HG03159 (cell line): ENCODE data around the gene KATNB1.
"Not testable (repeated sequence)": the region's sequence is repeated elsewhere in the genome, so short reads cannot be mapped to it uniquely, and the experiment has no call there.

Experiments used
- ATAC-seq: cut with Tn5 transposase; IDR thresholded peaks from one replicate; pipeline ENCODE4 v1.9.1; 2021; ENCODE audit warnings: mild to moderate bottlenecking, moderate library complexity; ENCODE audit not compliant: unreplicated experiment

Gene KATNB1

GRCh38 chr16:57741660-57742191, 6.2 kb downstream of the KATNB1 start:
- no peak for ATAC-seq

DNA sequence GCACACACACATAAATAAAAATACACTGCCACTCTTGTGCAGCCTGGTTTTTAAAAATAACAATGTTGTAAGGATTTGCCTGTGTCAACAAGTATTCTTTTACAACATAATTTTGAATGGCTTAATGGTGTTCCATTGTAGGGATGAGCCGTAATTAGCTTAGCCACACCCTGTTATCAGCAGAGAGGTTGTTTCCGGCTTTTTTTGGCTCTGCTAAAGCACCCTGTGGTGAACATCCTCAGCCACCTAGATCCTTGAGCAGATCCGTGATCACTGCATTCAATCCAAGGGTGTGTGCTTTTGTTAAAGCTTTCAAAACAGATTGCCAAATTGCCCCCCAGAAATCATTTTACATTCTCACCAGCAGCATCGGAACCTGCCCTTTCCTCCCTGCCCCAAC, 7.0 kb downstream of the KATNB1 start:
- ATAC-seq: no peak

DNA sequence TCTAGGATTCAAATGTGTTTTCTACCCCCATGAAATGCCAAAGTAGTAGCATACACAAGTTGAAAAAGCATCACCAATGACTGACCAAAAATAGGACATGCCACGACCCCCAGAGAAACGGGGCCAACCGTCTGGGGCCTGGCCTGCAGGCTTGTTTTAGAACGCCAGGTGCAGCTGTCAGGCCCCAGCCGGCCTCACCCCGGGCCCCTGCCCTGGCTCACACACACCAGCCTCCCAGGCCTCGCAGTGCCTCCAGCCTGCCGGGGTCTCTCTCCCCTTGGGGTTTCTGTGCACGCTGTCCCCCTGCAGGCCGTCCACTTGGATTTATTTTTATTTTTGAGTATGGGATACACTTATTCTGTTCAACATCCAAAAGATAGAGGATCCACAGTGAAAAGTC, 7.9 kb downstream of the KATNB1 start:
- ATAC-seq: no peak

DNA sequence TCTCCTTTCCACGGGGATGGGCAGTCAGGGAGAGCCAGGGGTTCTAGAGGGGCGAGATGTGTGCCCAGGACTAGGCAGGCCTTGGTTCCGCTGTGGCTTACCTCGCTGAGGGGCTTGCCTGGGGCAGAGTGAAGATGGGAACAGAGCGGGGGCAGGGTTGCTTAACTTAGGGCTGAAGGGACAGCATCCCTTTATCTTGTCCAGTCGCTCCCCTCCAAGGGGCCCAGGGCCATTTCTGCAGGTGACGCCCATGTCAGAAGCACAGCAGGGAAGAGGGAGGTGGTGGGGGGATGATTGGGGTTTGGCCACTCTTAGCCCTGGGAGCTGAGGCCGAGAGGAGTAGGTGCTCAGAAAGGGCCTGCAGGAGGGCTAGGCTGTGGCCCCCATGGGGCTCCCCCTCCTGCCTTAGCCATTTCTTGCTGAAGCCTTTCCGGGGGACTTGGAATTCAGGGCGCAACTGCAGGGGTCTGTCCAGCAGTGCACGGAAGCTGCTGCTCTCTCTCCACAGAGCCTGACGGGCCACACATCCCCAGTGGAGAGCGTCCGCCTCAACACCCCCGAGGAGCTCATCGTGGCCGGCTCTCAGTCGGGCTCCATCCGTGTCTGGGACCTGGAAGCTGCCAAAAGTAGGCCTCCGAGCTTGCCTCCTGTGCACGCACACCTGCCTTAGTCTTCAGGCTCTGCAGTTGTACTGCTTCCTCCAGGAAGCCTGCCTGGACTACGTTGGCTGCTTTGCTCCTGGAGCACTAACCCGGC, 8.5 kb downstream of the KATNB1 start:
- ATAC-seq: no peak

- ATAC-seq: no peak
Observed at GRCh38 chr16:57744642-57744903, 9.0 kb downstream of the KATNB1 start.

DNA sequence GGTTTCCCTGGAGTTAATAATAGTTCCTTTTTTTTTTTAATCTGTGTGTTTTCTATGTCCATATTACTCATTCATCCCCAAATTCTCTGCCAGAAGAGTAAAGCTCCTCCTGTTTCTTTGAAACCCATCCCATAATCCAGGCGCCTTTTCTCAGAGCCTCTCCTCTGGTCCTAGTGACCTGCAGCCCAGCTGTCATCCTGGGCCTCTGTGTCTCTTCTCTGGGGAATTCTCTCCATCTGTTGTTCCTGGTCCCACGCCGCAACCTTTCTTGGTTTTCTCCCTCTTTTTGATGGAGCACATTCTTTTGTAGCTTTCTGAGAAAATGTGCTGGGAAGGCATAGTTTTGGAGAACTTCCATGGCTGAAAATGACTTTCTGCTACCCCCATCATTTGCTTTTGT, 10.2 kb downstream of the KATNB1 start:
- no peak for ATAC-seq

- not testable (repeated sequence) for ATAC-seq
Observed at GRCh38 chr16:57746316-57746715, 10.7 kb downstream of the KATNB1 start.

DNA sequence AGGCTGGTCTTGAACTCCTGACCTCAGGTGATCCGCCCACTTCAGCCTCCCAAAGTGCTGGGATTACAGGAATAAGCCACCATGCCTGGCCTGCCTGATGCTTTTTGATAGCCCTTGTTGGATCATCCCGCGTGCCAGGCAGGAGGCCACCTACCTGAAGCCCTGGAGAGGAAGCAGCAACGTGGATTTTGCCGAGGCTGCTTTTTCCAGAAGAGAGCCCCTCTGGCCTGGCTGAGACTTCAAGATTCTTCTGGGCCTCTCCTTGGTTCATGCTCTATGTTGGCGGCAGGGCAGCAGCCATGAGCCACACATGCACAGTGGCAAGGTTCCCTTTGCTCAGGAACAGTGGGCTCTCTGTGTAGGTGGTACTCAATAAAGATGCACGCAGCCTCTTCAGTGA, 11.5 kb downstream of the KATNB1 start:
- ATAC-seq: no peak

DNA sequence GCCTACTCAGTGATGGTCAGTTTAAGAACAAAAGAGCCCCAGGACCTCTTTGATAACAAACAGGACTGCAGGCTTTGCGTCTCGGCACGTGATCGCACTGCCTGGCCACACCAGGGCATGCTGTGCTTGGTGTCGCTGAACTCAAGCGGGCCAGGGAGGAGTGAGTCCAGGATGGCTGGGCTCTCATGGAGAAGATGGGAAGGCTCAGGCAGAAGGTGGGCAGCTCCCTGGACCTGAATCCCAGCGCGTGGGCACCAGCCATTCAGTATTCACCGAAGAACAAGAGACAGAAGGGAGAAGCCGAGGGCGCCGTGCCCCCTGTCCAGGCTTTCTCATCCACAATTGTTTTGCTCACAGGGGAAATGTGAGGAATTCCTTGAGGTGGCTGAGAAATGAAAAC, 11.9 kb downstream of the KATNB1 start:
- ATAC-seq: no peak

DNA sequence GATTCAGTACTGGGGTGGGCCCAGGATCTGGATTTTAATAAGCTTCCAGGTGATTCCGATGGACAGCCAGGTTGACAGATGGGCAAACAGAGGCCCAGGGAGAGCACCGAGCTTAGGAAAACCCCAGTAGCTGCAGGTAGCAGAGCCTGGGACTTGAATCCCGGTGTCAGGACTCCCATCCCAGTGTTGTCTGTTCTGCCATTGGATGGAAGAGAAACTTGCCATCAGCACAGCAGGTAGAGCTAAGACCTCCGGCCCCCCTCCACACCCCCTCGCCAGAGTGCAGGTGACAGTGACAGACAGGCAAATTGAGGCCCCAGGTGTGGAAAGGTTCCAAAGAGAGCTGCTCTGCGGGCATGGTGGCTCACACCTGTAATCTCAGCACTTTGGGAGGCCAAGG, 12.4 kb downstream of the KATNB1 start:
- ATAC-seq: no peak

GRCh38 chr16:57748596-57748995, 13.0 kb downstream of the KATNB1 start:
- ATAC-seq: no peak

- ATAC-seq: no peak
Observed at GRCh38 chr16:57749101-57749692, 13.6 kb downstream of the KATNB1 start.

- no peak for ATAC-seq
Observed at GRCh38 chr16:57749856-57750452, 14.4 kb downstream of the KATNB1 start.

DNA sequence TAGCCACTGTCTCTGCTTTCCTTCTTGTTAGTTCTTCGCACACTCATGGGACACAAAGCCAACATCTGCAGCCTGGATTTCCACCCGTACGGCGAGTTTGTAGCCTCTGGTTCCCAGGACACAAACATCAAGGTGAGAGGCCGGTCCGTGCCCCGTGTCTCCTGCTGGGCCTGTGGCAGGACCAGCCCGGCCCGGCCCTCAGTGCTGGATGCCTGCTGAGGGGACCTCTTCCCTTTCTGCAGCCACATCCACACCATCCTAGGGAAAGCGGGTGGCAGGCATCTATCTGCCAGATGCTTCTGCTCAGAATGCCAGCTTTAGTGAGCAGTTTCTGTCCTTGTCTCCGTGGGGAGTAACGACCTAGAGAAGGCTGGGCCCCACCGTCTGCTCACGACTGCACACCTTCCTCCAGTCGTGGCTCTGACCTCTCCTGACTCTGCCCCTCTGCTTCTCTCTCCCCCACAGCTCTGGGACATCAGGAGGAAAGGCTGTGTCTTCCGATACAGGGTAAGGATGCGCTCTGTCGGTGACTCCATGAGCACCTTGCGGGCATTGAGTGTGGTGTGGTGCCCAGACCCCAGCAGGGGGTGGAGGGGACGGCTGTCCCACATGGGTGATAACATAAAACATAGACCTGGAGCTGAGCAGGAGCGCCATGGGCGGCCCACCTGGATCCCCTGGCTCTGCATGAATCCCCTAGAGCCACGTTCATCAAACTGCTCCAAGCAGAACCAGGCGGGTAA, 15.4 kb downstream of the KATNB1 start:
- no peak for ATAC-seq

DNA sequence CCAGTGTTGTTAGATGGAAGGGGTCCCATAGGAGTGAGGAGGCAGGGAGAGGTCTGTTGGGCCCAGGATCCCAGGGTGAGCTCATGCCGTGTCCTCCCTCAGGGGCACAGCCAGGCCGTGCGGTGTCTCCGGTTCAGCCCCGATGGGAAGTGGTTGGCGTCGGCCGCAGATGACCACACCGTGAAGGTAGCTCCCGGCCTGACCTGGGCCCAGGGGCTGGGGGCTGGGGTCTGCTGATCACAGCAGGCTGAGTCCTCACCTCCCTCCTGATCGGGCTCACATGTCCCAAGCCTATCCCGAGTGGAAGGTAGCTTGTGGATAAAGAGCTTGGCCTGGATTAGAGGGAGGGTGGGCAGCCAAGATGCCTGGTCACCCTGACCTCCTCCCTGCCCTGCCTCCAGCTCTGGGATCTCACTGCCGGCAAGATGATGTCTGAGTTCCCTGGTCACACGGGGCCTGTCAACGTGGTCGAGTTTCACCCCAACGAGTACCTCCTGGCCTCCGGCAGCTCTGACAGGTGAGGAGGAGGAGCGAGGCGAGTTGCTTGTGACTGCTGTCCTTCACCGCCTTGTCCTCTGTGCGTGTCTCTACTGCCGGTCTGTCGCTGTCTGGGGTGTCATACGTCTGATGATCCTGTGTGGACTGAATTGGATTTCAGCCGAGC, 16.1 kb downstream of the KATNB1 start:
- ATAC-seq: no peak

DNA sequence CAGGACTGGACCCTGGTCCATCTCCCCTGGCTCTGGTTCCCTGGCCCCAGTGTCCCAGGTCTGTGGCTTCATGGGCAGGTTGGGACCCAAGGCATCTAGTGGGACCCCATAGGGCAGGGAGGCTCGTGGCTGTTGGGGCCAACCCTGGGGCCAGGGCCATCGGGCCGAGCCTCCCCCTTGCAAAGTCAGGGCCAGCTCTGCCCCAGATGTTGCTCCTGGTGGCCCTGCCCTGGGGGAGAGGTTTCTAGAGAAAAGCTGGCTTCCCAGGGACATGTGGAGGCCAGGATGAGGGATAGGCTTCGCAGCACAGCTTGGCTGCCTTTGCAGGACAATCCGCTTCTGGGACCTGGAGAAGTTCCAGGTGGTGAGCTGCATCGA, 16.6 kb downstream of the KATNB1 start:
- ATAC-seq: no peak

GRCh38 chr16:57752581-57753447, 17.2 kb downstream of the KATNB1 start:
- ATAC-seq: no peak

DNA sequence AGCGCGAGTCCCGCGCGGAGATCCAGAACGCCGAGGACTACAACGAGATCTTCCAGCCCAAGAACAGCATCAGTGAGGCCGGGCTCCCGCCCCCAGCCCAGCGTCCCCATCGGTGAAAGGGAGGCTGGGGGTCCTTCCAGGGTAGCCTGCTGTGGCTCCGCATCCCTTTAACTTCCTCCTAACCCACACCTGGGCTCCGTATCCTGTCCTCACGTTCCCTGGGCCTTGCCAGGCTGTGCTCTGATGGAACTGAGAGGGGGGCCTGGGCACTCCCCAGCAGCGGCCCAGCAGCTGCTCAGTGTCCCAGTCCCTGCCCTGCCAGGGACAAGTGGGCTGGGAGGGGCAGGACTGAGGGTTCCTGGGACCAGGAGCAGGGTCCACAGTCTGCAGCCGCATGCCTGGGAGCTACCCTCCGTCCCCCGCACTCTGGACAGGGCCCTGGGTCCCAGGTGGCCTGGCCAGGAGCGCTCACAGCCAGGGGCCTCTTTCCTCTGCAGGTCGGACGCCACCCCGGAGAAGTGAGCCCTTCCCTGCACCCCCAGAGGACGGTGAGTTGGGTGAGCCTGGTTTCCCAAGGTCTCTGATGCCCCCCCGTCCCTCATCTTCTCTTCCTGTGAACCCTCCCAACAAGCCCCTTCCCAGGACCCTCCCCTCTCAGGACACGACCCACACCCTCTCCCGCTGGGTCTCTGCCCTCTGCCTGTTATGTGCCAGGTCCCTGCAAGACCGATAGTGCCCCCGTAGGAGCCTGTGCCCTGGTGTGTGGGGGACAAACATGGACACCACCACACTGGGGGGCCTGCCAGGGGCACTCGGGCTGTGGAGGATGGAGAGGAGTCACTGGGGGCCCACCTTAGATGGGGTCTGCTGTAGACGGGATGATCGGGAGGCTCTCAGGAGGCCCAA, 18.1 kb downstream of the KATNB1 start:
- no peak for ATAC-seq

DNA sequence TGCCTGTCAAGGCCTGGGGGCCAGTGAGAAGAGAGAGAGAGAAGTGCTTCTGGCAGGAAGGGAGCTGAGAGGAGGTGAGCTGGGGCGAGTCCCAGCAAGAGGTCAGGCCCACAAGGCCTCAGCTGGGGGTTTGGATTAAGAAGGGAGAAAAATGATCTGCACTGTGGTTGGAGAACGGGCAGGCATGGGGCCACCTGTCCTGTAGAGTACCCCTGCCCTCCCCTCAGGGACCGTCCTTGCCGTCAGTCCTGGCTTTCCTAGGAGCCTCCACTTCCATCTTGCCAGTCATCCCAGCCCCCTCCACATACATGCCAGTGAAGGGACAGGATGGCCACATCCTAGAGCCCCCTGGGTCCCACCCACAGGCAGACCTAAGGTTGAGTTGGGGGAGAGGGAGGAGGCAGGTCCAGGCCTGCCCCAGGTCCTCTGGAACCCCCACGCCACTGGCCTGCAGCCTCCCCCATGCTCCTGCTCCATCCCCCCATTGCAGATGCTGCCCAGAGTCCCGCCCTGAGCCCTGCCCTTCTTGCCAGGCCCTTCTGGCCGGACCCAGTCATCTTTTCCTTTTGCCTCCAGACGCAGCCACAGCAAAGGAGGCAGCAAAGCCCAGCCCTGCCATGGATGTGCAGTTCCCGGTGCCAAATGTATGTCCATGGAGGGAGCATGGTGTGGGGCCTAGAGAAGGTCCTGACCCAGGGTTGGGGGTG, 18.9 kb downstream of the KATNB1 start:
- ATAC-seq: no peak
